Mucosa of descending colon (tissue), 3 donors: ENCODE measurements around the gene ELMO1. TPM values are rescaled to one million over a fixed set of nuclear protein-coding genes. Genes with fewer than 3 reads are reported as not detected.

Source experiments
- ATAC-seq: fragments of 200-7000 bp; cut with Tn5 transposase; one replicate; pipeline ENCODE4 v1.9.1; 2020; ENCODE audit warnings: mild to moderate bottlenecking, moderate library complexity
- DNase-seq, 3 donors: peaks; one replicate each; pipeline ENCODE4 v3.0.0-alpha.2; 2020
- H3K36me3 ChIP-seq: fragments of 200-600 bp; one replicate; pipeline ENCODE4 v1.8.0; 2021; ENCODE audit warnings: low read depth, mild to moderate bottlenecking
- H3K4me1 ChIP-seq: fragments of 200-600 bp; one replicate; pipeline ENCODE4 v1.8.0; 2021; ENCODE audit warnings: low read depth, mild to moderate bottlenecking
- H3K4me3 ChIP-seq: fragments of 200-600 bp; one replicate; pipeline ENCODE4 v1.8.0; 2021; ENCODE audit warnings: mild to moderate bottlenecking
- H3K9me3 ChIP-seq: fragments of 200-600 bp; one replicate; pipeline ENCODE4 v1.8.0; 2021; ENCODE audit warnings: mild to moderate bottlenecking
- intact Hi-C, 2 donors: fragments of 100-400 bp; cut with DNase I in 1 of 2; cut with micrococcal nuclease in 1 of 2; formaldehyde crosslinking; loops; one replicate each; pipeline versions ENCODE4 v1.11.0 to v1.11.1; 2022; cut with DNase I, micrococcal nuclease
- total RNA-seq, 3 donors: library from RNA; stranded (reverse); fragmentation: NEBNext Ultra II Directional in 2 of 3; extraction: Animal tissue kit (Norgen Biotek cat#: 25700) in 2 of 3; gene quantifications; one replicate each; pipeline versions ENCODE4 v1.2.1 to v1.2.4, GENCODE V29; 2021 to 2023
- TF ChIP-seq, protein P1 (sequence below): fragments of 200-600 bp; IDR thresholded peaks from one replicate; pipeline ENCODE4 v1.8.0; 2022; ENCODE audit warnings: antibody characterized with exemption, mild to moderate bottlenecking
- donor health status: DM: no; HTN: no; CAD: no; lungs with moderate emphysema.
- donor health status: DM: no; HTN: no; CAD: no.
- donor health status: DM: no; HTN: yes; CAD: no.

Gene ELMO1
- total RNA-seq, 3 donors from 2014 or later, result 9.7 to 27.2 (median 18.2) TPM

DNA sequence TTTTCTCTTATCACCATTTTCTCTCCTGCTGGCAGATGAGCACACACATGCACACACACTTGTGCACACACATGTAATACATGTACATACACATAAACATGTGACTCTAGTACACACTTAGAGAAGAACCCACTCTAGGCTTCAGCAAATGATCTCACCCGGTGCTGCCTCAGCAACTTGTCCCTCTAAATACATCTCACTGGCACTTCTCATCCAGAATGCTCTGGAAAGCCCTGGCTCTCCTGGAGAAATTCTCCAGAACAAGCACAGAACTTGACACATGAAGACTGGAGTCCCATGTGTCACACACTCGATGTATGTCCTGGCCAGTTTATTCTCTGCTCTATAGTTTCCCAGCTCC, 254.9 kb downstream of the ELMO1 start:
- intact Hi-C loops, result no loop called here
- TF ChIP-seq, protein P1, sequence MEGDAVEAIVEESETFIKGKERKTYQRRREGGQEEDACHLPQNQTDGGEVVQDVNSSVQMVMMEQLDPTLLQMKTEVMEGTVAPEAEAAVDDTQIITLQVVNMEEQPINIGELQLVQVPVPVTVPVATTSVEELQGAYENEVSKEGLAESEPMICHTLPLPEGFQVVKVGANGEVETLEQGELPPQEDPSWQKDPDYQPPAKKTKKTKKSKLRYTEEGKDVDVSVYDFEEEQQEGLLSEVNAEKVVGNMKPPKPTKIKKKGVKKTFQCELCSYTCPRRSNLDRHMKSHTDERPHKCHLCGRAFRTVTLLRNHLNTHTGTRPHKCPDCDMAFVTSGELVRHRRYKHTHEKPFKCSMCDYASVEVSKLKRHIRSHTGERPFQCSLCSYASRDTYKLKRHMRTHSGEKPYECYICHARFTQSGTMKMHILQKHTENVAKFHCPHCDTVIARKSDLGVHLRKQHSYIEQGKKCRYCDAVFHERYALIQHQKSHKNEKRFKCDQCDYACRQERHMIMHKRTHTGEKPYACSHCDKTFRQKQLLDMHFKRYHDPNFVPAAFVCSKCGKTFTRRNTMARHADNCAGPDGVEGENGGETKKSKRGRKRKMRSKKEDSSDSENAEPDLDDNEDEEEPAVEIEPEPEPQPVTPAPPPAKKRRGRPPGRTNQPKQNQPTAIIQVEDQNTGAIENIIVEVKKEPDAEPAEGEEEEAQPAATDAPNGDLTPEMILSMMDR, result no peak
- Histone ChIP-seq H3K36me3 (no peaks in the 10 kb centered on the region), H3K4me1 (no peaks in the 10 kb centered on the region), H3K4me3 (no peak overlapping the region), H3K9me3 (no peaks in the 10 kb centered on the region)
- ATAC-seq (no peak), DNase-seq (no peak)

- ATAC-seq (no peak), DNase-seq (no peak)
- TF ChIP-seq, protein P1, result no peak
- no peak overlapping the region for H3K4me3 ChIP-seq
- no peaks in the 10 kb centered on the region for H3K9me3 ChIP-seq
- H3K4me1 ChIP-seq, result no peaks in the 10 kb centered on the region
- intact Hi-C loops, result no loop called here
- no peaks in the 10 kb centered on the region for H3K36me3 ChIP-seq
Measured at GRCh38 chr7:37193087-37193774, 255.4 kb downstream of the ELMO1 start.

- intact Hi-C loops, result no loop called here
- Histone ChIP-seq H3K9me3 (no peaks in the 10 kb centered on the region), H3K4me3 (no peak overlapping the region), H3K4me1 (no peaks in the 10 kb centered on the region), H3K36me3 (no peaks in the 10 kb centered on the region)
- no peak for ATAC-seq
- DNase-seq, result no peak
- TF ChIP-seq, protein P1, result no peak
Measured at GRCh38 chr7:37191797-37192196, 256.9 kb downstream of the ELMO1 start.

GRCh38 chr7:37187179-37187578, 261.5 kb downstream of the ELMO1 start:
- intact Hi-C loops, result loop anchor here in 1 of 2 donors (10.0 kb wide), 1 partner anchor 712 kb away; no protein-coding TSS in a partner anchor
- TF ChIP-seq, protein P1, result no peak

DNA sequence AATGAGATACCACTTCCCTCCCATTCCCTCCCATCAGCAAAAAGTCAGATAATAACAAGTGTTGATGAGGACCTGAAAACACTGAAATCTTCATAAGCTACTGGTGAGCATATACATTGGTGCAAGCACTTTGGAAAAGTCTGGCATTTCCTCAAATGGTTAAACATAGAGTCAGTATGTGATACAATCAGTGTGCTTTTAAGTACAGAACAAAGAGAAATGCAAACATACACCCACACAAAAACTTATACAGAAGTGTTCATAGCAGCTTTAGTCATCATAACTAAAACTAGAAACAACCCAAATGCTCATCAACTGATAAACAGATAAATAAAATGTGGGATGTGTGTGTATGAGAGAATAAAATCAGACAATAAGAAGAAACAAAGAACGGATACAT, 261.9 kb downstream of the ELMO1 start:
- intact Hi-C loops, result loop anchor here in 1 of 2 donors (10.0 kb wide), 1 partner anchor 712 kb away; no protein-coding TSS in a partner anchor
- H3K4me1 ChIP-seq, result no peaks in the 10 kb centered on the region
- ATAC-seq (no peak), DNase-seq (no peak)
- H3K9me3 ChIP-seq, result no peaks in the 10 kb centered on the region
- H3K36me3 ChIP-seq, result no peaks in the 10 kb centered on the region
- H3K4me3 ChIP-seq, result no peak overlapping the region
- TF ChIP-seq, protein P1, result no peak

More at GRCh38 chr7:37187179-37187578, 261.5 kb downstream of the ELMO1 start:
- DNase-seq (no peak), ATAC-seq (no peak)
- no peak overlapping the region for H3K4me3 ChIP-seq
- H3K4me1 ChIP-seq, result no peaks in the 10 kb centered on the region
- H3K36me3 ChIP-seq, result no peaks in the 10 kb centered on the region
- H3K9me3 ChIP-seq, result no peaks in the 10 kb centered on the region
